Measurements from ENCODE around the gene PGD. TPM values are rescaled to one million over a fixed set of nuclear protein-coding genes. Genes with fewer than 3 reads are reported as not detected.

The PGD gene
- 1,064 to 1,187 TPM (median 1,133 TPM) in 5 replicates for total RNA-seq (2022; extraction: Qiagen RNA extraction; ENCODE audit: low read depth)

DNA sequence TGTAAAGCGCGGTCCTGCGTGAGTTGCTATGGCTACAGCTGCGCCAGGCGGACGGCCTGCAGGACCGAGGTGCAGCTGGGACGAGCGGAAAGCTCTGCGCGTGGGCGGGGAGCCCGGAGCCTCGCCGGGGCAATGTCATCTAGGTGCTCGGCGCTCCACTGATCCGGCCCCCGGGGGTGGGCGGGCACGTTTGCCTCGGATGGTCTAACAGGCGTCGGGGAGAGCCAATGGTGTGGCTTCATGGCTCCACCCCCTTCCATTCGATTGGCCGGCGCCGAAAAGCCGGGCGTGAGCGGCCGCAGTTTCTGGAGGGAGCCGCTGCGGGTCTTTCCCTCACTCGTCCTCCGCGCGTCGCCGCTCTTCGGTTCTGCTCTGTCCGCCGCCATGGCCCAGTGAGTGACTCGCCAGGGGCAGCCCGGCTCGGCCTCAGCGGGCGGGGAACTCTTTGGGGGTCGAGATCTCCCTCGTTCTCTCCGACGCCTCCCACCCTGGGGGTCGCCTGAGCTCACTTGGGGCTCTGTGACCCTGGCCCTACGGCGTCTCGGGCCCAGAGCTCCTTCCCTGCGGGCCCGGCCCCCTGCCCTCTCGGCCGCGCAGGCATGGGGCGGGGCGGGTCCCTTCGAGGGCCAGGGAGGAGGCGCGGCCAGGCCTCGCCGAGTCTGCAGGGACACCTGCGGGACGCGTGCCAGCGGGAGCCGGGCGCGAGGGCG, at the start of gene PGD:
Gene PGD, plus strand, starts transcription at position 331 of the 710 bp plus-strand sequence. Its CDS starts 54 bp downstream, at position 385.

DNA sequence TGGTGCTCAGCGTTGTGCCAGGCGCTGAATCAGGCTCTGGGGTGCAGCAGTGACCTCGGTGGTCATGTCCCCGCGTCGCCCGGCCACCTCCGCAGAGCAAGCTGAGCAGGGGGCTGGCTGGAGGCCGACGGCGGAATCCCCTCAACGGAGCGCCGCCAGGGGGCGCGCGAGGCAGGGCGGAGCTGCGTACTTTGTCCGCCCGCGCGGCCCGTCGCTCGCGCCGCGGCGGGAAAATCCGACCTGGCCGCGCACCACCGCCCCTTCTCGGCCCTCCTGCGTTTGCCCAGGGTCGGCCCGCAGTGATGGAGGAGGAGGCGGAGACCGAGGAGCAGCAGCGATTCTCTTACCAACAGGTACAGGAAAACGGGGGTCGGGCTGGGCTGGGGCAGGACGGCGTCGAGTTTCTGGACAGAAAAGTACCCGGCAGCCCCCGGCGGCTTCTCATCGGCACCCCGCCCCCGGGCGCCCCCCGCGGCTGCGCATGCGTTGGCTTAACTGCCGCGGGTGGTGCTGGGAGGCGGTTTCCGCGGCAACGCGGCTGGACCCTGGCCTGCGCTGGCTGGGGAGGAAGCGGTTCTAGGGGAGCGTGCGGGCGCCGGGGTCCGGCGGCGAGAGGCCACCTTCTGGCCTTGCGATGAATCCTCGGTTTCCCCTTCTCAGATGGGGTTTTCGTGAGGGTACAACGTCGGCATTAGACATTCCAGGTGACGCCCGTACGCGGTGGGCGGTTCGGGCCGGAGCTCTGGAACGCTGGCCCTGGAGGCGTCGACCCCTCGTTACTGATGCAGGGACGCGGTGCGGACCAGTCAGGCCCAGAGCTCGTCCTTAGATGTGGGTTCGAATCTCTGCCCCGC, 31.6 kb downstream of the PGD start, which contains the start of gene CENPS:
Gene CENPS, plus strand, starts transcription at position 218 of the 854 bp plus-strand sequence. Its CDS starts 85 bp downstream, at position 303.

DNA sequence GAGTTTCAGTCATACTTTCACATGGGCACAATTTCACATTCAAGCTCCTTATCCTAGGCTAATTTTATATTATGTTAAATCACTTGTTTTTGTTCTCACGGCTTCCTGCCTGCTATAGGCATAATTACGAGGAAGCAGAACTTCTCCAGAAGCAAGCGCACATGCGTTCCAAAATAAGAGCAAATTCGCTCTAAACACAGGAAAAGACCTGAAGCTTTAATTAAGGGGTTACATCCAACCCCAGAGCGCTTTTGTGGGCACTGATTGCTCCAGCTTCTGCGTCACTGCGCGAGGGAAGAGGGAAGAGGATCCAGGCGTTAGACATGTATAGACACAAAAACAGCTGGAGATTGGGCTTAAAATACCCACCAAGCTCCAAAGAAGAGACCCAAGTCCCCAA, 50.9 kb downstream of the PGD start, which contains the start of gene CORT:
Gene CORT, plus strand, starts transcription at position 281 of the 400 bp plus-strand sequence. CDS start 193 bp downstream, outside the sequence.

Other genes starting within 250 kb of the PGD start
- gene KIF1B, start 188.5 kb upstream of the PGD start, total RNA-seq (2022; extraction: Qiagen RNA extraction; ENCODE audit: low read depth), result 11.1 to 15.8 TPM (median 13.5 TPM) in 5 replicates
- gene CENPS, start 31.4 kb downstream of the PGD start, total RNA-seq (2022; extraction: Qiagen RNA extraction; ENCODE audit: low read depth), result 28.1 to 33.5 TPM (median 31.5 TPM) in 5 replicates
- 0.13 to 0.32 TPM (median 0.21 TPM) in 3 of 5 replicates, not detected in the others for gene CORT, start 51.0 kb downstream of the PGD start, total RNA-seq (2022; extraction: Qiagen RNA extraction; ENCODE audit: low read depth)
- gene DFFA, start 73.5 kb downstream of the PGD start, total RNA-seq (2022; extraction: Qiagen RNA extraction; ENCODE audit: low read depth), result 22.8 to 28.6 TPM (median 26.4 TPM) in 5 replicates
- 11.9 to 16.0 TPM (median 15.9 TPM) in 5 replicates for gene PEX14, start 75.9 kb downstream of the PGD start, total RNA-seq (2022; extraction: Qiagen RNA extraction; ENCODE audit: low read depth)

All from A549 treated with CpdA at 1 μM for 4 hours (cell line).